ENCODE data around the gene KCND3.

- no peak for TF ChIP-seq CTCF (conservative IDR thresholded peaks at IDR 0.05; ENCODE audit: low read length)
- no peak for TF ChIP-seq EZH2phosphoT487 (IDR thresholded peaks at IDR 0.05; ENCODE audit: borderline replicate concordance)
Observed at GRCh38 chr1:112026016-112026415, 36.5 kb upstream of the KCND3 start.
